ENCODE measurements around the gene RETSAT.
A peak's percentile ranks its signal among the peaks of the same experiment; 100 is the strongest.
"Not testable (repeated sequence)": the region's sequence is repeated elsewhere in the genome, so short reads cannot be mapped to it uniquely, and the experiment has no call there.

RETSAT gene

DNA sequence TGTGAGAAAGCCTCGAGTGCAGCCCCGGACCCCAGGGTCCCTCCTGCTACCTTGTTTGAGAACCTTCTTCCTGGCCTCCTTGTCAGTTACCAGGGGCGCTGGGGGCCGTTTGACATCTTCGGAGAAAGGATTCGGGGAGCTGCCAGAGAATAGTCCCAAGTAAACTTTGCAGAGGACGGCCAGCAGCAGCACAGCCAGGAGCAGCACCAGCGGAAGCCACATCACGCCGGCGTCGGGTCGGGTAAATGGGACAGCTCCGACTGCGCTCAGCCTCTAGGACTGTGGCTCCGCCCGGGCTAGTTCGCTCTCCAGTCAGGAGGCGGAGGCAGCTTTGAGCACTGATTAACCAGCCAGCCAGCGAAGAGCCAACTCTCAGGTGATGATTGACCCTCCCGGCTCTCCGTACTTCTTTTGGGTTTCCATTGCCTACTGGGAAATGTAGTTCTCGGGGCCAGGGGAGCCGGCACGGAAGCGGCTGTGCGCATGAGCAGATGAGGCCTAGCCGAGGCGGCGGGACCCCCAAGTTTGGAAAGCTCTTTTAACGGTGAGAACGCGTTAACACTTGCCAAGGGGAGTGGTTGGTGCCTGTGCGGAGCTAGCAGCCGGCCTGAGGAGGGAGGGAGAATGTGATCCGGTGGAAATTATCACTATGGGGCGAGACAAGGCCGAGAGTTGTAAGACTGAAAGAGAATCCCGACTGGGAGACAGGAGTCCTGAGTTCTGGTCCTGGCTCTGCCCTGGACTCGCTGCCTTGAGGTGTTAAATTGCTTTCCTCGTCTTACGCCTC, at the start of gene RETSAT, which contains the start of gene ELMOD3:
RETSAT (minus strand) TSS at position 243 of the 787 bp plus-strand sequence; CDS start at position 222, 21 bp downstream.
ELMOD3 (plus strand) TSS at position 484 of the 787 bp plus-strand sequence. CDS start 2,430 bp downstream, outside the sequence.
- DNase-seq, result peak; percentile 95

DNA sequence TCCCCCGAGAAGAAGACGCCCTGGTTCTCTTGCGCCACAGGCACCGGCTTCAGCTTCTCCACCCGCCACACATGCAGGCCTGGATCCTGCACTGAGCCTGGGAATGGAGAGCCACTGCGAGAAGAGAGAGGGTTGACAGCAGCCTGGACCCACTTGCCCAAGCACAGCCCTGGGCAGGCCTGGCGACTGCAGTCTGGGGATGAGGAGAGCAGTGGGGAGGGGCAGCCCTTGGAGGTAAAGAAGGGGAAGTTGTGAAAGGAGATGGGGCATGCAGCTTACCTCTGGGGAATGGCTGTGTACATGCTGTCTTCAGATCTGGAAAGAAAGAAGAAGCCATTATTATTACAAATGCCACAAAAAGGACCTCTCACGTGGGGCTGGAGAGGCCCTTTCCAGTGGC, 47.5 kb upstream of the RETSAT start:
- DNase-seq, result no peak

DNA sequence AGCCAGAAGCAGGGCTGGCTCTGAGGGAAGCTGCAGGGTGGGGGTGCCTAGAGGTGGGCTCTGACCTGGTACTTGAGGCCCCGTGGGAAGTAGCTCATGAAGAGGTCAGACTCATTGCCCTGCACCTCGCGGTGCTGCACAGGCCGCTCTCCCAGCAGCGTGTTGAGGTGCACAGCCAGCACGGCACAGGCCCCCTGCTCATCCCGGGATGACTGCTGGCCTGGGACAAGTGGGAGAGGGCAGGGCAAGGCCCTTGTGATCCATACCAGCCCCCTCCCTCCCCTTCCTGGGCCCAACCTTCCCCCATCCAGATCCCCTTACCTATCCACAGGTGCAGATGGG, 47.1 kb upstream of the RETSAT start:
- DNase-seq, result no peak

DNA sequence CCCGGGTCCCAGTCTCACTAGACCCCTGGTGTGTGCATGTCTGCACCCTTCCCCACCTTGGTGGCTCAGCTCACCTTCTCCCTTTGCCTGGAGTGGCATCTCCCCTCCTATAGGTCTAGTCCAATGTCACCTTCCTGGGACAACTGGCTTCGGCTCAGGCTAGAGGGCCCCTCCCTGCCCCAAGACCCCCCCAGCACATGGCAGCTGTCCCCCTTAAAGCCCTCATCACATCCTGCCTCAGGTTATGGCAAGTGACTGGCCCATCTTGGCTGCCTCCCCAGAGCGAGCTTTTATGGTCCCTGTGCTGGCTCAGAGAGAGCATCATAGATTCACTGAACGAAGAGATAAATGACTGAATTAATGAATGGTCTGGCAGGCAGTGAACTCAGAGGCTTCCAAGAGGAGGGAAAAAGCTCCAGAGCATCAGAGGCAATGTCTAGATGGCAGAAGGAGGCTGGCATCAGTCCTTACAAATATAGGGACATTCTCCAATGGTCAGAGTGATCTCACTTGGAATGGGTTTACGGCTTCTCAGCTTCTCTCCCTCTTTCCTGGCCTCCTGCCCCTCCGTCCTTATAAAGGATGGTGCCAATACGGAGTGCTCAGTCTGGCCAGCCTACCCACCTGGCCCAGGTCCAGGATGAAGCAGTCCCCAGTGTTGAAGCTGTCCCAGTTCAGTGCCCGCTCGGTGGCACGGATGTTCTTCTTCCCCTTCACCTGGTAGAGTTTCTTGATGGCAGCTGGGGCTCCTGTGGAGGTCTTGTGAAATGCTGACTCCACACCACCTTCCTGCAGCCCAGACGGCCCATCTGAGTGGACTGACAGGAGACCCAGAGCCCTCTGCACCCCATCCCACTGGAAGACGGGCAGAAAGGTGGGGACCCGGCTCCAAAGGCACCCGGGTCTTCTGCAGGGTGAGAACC, 46.5 kb upstream of the RETSAT start:
- DNase-seq, result no peak

DNA sequence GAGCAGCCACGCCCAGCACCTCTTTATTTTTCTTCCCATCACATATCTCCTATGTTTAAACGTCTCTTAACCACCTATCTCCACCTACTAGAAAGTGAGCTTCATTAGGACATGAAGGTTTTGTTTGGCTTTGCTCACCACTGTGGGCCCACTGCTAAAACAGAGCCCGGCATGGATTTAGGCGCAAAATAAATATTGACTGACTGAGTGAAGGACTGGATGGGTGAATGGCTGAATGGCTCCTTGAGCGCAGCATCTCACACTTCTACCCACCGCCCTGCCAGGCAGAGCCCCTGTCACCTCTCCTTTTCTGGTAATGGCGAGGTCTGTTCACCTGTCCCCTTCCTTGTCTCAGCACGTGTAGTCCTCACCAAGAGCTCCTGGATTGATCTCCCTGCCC, 45.7 kb upstream of the RETSAT start:
- DNase-seq, result no peak

DNA sequence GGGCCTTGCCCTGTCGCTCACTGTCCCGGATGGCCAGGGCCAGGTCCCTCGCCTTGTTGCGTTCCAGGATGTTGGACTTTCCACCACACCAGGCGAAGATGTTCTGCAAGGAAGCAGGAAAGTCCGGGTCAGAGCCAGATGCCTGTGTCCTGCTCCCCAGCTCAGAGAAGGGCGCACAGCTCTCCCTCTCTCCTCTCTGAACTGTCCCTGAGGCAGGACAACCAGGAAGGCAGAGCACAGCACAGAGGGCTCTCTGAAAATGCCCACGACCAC, 44.8 kb upstream of the RETSAT start:
- DNase-seq, result no peak

DNA sequence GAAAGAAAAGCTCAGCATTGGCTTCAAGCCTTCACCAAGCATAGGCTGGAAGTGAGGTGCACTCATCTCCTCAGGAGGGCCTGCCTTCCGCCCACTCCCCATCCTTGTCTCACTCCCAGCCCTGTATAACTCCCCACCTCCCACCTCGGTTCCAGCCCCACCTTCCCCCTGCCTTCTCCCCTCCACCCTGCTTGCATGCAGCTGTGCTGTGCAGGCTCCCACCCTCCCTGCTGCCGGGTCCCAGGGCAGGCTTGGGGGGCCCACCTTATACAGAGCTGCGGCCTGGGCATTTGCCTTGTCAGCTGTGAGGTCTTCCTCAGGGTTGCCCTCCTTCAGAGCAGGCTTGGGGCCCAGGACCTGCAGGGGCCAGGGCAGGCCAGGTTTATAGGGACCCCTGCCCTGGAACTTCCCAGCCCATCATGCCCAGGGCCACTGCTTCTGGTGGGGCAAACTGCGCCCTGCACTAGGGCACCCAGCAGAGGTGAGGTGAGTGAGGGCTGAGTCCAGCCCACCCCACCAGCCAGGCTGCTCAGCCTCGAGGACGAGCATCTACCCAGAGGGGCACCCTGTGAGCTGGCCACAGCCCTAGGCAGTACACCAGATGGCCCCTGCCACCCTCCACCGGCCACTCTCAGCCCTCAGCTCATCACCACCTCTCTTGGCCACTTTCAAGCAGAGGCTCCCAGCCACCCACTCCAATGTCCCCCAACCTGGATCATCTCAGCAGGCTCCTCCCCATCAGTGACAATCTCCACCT, 44.3 kb upstream of the RETSAT start:
- no peak for DNase-seq

DNA sequence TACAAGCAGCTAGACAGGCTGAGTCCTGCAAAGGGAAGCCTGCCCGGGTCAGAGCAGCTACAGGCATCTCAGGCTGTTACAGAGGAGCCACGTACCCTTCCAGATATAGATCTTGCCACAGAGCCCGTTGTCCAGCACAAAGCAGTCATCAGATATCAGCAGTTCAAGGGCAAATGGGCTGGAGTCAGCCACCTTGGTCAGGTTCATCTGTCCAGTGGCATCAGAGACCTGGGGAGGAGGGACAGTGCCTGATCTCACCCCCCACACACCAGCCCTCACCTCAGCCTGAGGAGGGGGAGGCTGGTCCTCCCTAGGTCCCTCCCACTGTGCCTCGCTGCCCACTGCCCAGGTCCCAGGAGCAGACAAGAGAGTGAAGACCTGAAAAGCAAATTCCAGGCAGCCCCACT, 43.6 kb upstream of the RETSAT start:
- no peak for DNase-seq

DNA sequence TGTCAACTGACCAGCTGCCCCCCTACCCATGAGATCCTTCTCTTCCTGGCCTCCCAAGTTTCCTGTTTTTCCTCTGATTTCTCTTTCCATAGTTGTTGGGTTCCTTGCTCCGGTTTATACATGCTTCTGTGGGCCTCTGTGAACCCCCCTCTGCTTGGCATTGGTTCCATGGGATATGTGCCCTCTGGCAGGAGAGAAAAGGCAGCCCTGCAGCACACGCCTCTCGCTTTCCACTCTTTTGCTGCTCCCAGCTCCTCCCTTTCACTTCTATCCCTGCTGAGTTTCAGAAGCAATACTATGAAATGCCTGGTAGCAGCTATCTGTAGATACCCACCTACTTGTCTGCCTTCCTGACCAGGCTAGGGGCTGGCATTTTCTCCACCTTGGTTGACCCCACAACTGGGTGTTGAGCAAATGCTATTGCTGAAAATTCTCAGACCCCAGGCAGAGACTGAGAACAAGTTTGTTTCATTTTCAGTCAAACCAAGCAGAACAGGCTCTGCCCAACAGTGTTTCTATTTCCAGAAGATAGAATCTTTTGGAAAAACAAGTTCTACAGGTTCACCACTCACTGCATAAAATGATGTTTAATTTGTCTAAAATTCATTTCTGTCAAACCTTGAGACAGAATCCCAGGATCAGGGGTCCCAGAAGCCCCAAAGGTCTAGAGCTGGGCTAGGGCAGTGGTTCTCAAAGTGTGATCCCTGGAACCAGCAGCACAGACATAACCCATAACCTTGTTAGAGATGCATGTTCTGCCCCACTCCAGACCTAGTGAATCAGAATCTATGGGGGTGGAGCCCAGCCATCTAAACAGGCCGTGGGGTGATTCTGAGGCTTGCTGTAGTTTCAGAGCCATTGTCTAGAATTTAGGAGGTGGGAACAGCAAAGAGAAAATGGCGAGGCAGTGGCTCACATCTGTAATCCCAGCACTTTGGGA, 42.5 kb upstream of the RETSAT start:
- DNase-seq, result no peak

DNA sequence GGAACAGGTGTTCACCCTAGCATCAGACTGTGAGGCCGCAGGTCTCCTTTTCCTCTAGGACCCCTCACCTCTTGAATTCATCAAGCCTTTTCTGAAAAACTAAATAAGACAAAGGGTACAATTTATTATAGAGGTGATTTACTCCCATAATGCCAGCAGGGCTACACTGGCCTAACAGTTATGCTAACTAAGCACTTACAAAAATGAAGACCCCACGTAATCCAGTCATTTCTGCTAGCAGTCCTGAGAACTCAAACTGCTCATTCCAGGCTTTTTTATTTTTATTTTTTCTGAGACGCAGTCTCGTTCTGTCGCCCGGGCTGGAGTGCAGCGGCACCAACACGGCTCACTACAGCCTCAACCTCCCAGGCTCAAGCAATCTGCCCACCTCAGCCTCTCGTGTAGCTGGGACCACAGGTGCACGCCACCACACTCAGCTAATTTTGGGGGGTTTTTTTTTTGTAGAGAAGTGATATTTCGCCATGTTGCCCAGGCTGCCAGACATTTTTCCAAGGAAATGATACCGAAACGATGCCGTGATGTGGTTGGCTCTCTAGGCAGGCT, 41.7 kb upstream of the RETSAT start:
- no peak for DNase-seq

DNA sequence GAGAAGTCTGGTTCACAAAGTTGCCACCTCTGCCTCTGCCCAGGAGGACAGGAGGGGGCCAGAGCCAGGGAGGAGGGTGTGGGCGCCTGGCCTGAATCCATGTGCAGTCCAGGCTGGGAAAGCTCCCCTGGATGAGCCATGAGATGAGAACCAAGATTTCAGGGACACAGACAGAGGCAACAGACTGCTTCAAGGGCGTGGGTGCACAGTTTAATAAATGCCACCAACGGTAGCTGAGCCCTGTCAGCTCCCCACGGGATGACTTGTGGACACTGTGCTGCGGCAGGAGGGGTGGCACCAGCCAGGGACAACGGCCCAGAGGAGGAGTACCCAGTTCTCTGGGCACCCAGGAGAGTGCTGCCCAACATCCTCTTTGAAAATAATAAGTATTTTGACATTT, 40.6 kb upstream of the RETSAT start:
- no peak for DNase-seq

DNA sequence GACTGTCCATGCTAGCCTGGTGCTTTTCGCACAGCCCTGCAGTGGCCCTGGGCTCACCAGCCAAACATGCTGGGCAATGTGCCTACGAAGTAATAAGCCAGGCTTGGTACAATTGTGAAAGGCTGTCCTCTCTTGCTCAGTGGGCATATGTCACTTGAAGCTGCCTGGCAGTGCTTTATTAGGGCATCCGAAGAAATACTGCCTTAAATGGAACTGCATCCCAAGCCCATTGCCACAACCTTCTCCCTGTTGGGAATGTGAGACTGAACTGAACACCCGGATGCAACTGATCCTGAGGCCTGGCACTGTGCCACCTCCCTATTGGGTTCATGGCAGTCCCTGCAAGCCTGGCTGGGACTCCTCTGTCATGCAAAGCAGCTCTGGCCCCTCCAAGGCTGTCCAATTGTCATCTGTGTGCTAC, 39.9 kb upstream of the RETSAT start:
- DNase-seq, result no peak

DNA sequence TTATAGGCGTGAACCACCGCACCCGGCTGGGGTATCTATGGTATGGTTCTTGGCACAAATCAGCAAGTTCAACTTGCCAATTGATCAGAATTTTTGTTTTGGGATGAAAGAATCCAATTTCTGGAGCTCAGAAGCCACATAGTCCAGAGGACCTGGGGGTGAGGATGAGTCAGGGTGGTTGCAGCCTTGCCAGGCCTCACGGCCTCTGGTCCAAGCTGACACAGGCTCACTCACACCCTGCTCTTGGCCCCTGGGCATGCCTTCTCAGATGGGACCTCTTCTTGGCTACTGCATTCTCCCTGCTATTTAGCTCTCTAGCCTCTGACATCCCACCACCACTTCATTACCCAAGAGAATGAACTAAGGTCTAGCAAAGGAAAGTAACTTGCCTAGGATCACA, 39.5 kb upstream of the RETSAT start:
- no peak for DNase-seq

DNA sequence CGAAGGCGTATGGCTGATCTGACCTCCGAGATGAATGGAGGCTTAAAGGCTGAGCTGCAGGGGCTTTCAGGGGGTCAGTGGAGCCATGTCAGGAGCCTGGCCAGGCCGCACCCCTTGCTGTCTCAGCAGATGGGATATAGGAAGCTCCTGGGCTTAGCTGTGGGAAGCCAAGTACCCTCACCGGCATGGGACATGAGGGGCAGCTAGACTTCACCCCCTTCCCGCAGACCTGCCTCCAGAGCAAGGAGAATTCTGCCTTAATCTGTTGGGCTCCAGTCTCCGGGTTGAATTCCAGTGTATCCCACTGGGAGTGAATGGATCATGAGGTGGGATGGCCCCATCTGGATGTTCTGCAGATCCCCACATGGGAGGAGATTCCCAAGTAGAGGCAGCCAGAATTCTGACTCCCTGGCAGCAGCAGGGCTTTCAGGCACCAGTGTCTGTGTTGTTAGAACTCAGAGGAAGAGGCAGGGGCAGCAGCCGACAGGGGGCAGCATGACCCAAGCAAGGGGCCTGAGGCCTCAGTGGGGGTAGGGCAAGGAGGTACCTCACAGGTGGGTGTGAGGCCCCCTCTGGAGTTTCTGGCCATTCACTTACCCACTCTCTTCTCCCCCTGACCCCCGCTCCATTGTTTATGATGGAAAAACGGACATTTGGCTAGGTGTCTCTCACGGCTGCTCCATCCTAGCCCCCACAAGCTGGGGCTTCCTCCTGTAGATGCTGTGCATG, 36.8 kb upstream of the RETSAT start:
- DNase-seq, result peak; percentile 87

DNA sequence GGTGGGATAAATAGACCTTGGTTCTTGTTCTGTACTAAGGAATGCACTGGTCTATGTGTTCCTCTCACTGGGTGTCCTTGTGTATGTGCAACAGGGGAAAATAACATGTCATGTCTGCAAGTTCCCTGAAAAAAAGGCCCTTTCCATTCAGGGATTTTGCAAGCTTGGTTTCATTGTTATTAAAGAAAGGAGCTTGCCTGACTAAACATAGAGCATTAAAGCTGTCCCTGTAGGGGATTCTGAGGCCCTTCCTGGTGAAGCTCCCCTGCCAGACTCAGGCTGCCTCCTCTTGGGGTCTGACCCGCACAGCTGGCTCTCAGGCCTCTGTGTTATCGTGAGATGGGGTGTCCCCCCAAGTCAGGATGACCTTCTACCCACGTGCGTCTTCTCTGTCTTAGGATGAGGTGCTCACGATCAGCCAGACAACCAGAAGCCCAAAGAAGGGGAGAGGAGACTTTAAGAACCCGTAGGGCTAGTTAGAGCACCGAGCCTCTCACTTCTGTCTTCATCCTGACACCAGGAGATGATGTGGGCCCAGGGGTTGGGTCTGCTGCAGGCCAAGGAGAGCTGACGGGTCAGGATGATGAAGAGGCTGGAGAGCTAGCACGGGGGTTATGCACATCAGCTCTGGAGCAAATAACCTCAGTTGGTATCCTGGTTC, 34.7 kb upstream of the RETSAT start:
- DNase-seq, result no peak

DNA sequence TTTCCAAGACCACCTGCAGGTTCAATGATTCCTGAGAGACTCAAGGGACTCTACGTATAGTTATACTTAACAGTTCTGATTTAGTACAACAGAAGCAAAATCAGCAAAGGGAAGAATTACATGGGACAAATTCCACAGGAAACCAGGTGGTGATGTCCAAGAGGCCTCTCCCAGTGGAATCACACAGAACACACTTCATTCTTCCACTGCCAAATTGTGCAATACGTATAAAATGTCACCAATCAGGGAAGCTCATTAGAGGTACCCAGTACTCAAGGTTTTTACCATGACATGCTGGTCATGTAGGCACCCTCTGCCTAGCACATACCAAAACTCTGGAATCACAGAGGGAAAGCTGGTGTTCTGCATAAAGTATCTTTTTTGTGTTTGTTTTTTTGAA, 33.4 kb upstream of the RETSAT start:
- no peak for DNase-seq

DNA sequence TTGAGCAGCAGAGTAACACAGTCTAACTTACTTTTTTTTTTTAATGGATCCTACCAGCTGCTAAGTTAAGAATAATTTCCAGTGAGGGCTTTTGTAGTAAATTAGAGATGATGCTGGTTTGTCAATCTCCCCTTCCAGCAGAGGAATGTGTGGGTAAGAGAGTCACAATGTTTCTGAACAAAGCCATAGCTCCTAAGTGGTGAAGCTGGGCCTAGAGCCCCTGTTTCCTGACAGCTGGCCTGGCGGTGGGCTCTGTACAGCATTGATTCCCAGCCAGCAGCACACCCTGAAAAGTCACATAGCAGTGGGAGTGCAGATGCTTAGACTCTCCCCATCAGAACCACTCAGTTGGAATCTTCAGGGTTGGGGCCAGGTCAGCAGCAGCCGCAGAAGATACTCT, 31.4 kb upstream of the RETSAT start:
- no peak for DNase-seq

DNA sequence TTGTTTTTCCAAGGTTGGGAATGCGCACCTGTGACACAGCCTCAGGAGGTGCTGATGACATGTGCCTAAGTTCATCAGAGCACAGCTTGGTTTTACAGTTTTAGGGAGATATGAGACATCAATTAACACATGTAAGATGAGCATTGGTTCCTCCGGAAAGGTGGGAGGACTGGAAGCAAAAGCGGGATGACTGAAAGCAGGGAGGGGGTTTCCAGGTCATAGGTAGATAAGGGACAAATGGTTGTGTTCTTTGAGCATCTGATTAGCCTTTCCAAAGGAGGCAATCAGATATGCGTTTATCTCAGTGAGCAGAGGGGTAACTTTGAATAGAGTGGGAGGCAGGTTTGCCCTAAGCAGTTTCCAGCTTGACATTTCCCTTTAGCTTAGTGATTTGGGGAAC, 29.5 kb upstream of the RETSAT start:
- DNase-seq, result no peak

DNA sequence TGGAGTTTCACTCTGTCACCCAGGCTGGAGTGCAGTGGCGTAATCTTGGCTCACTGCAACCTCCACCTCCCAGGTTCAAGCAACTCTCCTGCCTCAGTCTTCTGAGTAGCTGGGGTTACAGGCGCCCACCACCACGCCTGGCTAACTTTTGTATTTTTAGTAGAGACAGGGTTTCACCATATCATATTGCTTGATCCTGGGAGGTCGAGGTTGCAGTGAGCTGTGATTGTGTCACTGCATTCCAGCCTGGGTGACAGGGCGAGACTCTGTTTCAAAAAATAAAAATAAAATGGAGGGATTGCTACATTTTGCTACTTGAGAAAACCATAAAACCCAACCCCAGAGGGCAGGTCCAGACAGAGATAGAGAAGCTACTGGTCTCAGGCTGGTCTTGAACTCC, 28.8 kb upstream of the RETSAT start:
- DNase-seq, result not testable (repeated sequence)

DNA sequence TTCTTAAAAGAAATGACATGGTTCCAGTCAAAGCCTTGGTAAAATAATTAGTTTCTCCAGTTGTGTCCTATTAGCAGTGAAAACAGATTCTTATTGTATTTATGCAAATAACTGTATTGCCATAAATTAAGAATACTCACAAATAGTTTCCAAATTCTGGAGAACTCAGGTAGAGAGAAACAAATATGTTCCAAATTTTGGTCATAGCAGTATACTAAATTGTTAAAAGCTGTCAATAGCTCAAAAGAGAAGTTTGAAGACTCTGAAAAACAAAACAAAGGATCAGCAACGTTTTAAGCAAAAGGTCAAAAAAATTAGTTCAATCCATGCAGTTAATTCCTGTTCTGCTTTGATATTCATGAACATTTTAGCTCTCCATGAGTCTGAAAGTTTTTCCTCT, 25.7 kb upstream of the RETSAT start:
- DNase-seq, result no peak

DNA sequence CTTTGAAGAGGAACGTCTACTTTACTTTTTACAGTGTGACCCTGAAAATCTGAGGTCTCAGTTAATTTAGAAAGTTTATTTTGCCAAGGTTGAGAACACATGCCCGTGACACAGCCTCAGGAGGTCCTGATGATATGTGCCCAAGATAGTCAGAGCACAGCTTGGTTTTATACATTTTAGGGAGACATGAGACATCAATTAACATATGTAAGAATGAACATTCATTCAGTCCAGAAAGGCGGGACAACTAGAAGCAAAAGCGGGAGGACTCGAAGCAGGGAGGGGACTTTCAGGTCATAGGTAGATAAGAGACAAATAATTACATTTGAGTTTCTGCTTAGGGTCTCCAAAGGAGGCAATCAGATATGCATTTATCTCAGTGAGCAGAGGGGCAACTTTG, 23.9 kb upstream of the RETSAT start:
- DNase-seq, result no peak
